ENCODE data around the gene RASGRF2. TPM values are rescaled to one million over a fixed set of nuclear protein-coding genes. Genes with fewer than 3 reads are reported as not detected.

Gene RASGRF2
- total RNA-seq, 1 donor from 2014 or later: 2.6 TPM

GRCh38 chr5:80978772-80979317 is 18.7 kb downstream of the RASGRF2 start:
- H3K4me3 ChIP-seq (ENCODE audit: low read depth, low read length): no peak overlapping the region
- DNase-seq (ENCODE audit: low read depth): no peak
- no peak for TF ChIP-seq CTCF (conservative IDR thresholded peaks at IDR 0.05; ENCODE audit: low read depth, low read length)

GRCh38 chr5:80982093-80982492 is 21.9 kb downstream of the RASGRF2 start:
- no peak for DNase-seq (ENCODE audit: low read depth)
- H3K4me3 ChIP-seq (ENCODE audit: low read depth, low read length): no peak overlapping the region
- TF ChIP-seq CTCF (conservative IDR thresholded peaks at IDR 0.05; ENCODE audit: low read depth, low read length): no peak

GRCh38 chr5:80985600-80986228 is 25.6 kb downstream of the RASGRF2 start:
- no peak overlapping the region for H3K4me3 ChIP-seq (ENCODE audit: low read depth, low read length)
- TF ChIP-seq CTCF (conservative IDR thresholded peaks at IDR 0.05; ENCODE audit: low read depth, low read length): no peak
- DNase-seq (ENCODE audit: low read depth): no peak

- H3K4me3 ChIP-seq (ENCODE audit: low read depth, low read length): no peak overlapping the region
- no peak for TF ChIP-seq CTCF (conservative IDR thresholded peaks at IDR 0.05; ENCODE audit: low read depth, low read length)
- no peak for DNase-seq (ENCODE audit: low read depth)
These were observed 26.2 kb downstream of the RASGRF2 start for GRCh38 chr5:80986382-80986781.

- no peak overlapping the region for H3K4me3 ChIP-seq (ENCODE audit: low read depth, low read length)
- no peak for DNase-seq (ENCODE audit: low read depth)
- no peak for TF ChIP-seq CTCF (conservative IDR thresholded peaks at IDR 0.05; ENCODE audit: low read depth, low read length)
These were observed 27.1 kb downstream of the RASGRF2 start for GRCh38 chr5:80987078-80987766.

GRCh38 chr5:80988419-80988935 is 28.3 kb downstream of the RASGRF2 start:
- DNase-seq (ENCODE audit: low read depth): no peak
- no peak for TF ChIP-seq CTCF (conservative IDR thresholded peaks at IDR 0.05; ENCODE audit: low read depth, low read length)

More at GRCh38 chr5:80988419-80988935, 28.3 kb downstream of the RASGRF2 start:
- H3K4me3 ChIP-seq (ENCODE audit: low read depth, low read length): no peak overlapping the region

All from epithelial cell of proximal tubule (primary cell).